Measurements from ENCODE around the gene SIRPB2.

SIRPB2 gene

GRCh38 chr20:1460275-1460674 is 30.9 kb downstream of the SIRPB2 start:
- TF ChIP-seq CTCF (IDR thresholded peaks at IDR 0.05; ENCODE audit: low read depth, low read length, poor library complexity, severe bottlenecking) (no peak), EZH2phosphoT487 (IDR thresholded peaks at IDR 0.05; ENCODE audit: borderline replicate concordance, low read length) (no peak)
- no peaks in the 10 kb centered on the region for H3K27me3 ChIP-seq (ENCODE audit: control insufficient read depth, low read length)
- H3F3A ChIP-seq (ENCODE audit: control insufficient read depth, insufficient read depth) = no peaks in the 10 kb centered on the region
- H3K27ac ChIP-seq (ENCODE audit: low read depth, low read length) = no peak overlapping the region
- H3K9me3 ChIP-seq (ENCODE audit: control insufficient read depth, insufficient read depth, low read length) = no peaks in the 10 kb centered on the region
- peaks cover 43% of the 10 kb centered on the region for H3K79me2 ChIP-seq (ENCODE audit: control insufficient read depth, low read length)
- peaks cover 6% of the 10 kb centered on the region for H4K20me1 ChIP-seq (ENCODE audit: control insufficient read depth, insufficient read depth, low read depth, low read length)
- peaks cover 81% of the 10 kb centered on the region for H3K36me3 ChIP-seq (ENCODE audit: control insufficient read depth, low read length)
- H3K4me2 ChIP-seq (ENCODE audit: low read length) = no peak overlapping the region
- no peak overlapping the region for H3K4me3 ChIP-seq (ENCODE audit: low read length)
- no peaks in the 10 kb centered on the region for H3K9me2 ChIP-seq (replicated peaks; ENCODE audit: control insufficient read depth, low read length)
- peaks cover 15% of the 10 kb centered on the region for H3K4me1 ChIP-seq (ENCODE audit: control insufficient read depth, low read length)

DNA sequence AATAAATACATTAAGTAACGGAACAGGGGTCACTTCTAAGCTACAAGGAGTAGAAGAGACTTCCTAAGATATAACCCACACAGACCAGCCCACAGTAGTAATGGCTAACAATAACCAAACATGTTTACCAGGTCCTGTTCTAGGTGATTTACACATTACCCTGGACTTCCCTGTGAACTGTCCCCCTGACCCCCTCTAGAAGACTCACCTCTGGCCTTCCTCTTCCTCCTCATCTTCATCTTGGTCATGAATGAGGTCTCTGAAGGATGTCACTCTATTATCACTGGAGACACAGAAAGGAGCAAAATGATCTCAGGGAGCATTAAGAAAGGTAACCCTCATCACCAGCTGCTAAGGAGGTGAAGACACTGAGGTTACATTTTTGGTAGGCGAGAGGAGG is 33.2 kb downstream of the SIRPB2 start:
- Histone ChIP-seq H3K36me3 (ENCODE audit: control insufficient read depth, low read length) (peaks cover 82% of the 10 kb centered on the region), H4K20me1 (ENCODE audit: control insufficient read depth, insufficient read depth, low read depth, low read length) (no peaks in the 10 kb centered on the region), H3K9me3 (ENCODE audit: control insufficient read depth, insufficient read depth, low read length) (no peaks in the 10 kb centered on the region), H3K4me2 (ENCODE audit: low read length) (no peak overlapping the region), H3K4me3 (ENCODE audit: low read length) (no peak overlapping the region), H3K4me1 (ENCODE audit: control insufficient read depth, low read length) (peaks cover 3% of the 10 kb centered on the region), H3F3A (ENCODE audit: control insufficient read depth, insufficient read depth) (no peaks in the 10 kb centered on the region), H3K9me2 (replicated peaks; ENCODE audit: control insufficient read depth, low read length) (no peaks in the 10 kb centered on the region), H3K27me3 (ENCODE audit: control insufficient read depth, low read length) (no peaks in the 10 kb centered on the region), H3K79me2 (ENCODE audit: control insufficient read depth, low read length) (peaks cover 20% of the 10 kb centered on the region), H3K27ac (ENCODE audit: low read depth, low read length) (no peak overlapping the region)
- TF ChIP-seq CTCF (IDR thresholded peaks at IDR 0.05; ENCODE audit: low read depth, low read length, poor library complexity, severe bottlenecking) (no peak), EZH2phosphoT487 (IDR thresholded peaks at IDR 0.05; ENCODE audit: borderline replicate concordance, low read length) (no peak)

DNA sequence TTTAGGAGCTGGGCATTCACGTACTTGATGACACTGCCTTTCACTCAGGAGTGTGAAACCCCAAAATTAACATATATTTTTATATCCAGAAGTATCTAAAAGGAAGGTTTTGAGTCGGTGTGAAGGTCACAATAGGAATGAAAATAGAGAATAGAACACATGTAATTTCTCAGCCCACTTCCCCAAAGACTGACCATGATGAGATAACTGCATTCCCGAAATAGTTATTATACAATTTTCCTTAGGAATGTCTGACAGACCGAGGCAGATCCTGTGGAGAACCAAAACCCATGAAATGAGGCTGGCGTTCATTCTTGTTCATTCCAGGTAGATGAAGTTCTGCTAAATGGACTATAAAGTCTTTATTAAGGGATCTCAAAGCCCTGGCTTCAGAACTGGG is 34.9 kb downstream of the SIRPB2 start:
- Histone ChIP-seq H3K79me2 (ENCODE audit: control insufficient read depth, low read length) (peaks cover 8% of the 10 kb centered on the region), H3F3A (ENCODE audit: control insufficient read depth, insufficient read depth) (no peaks in the 10 kb centered on the region), H3K9me2 (replicated peaks; ENCODE audit: control insufficient read depth, low read length) (no peaks in the 10 kb centered on the region), H3K27me3 (ENCODE audit: control insufficient read depth, low read length) (no peaks in the 10 kb centered on the region), H3K9me3 (ENCODE audit: control insufficient read depth, insufficient read depth, low read length) (no peaks in the 10 kb centered on the region), H3K36me3 (ENCODE audit: control insufficient read depth, low read length) (peaks cover 87% of the 10 kb centered on the region), H3K4me2 (ENCODE audit: low read length) (no peak overlapping the region), H4K20me1 (ENCODE audit: control insufficient read depth, insufficient read depth, low read depth, low read length) (no peaks in the 10 kb centered on the region), H3K4me3 (ENCODE audit: low read length) (no peak overlapping the region), H3K27ac (ENCODE audit: low read depth, low read length) (no peak overlapping the region), H3K4me1 (ENCODE audit: control insufficient read depth, low read length) (no peaks in the 10 kb centered on the region)
- TF ChIP-seq CTCF (IDR thresholded peaks at IDR 0.05; ENCODE audit: low read depth, low read length, poor library complexity, severe bottlenecking) (no peak), EZH2phosphoT487 (IDR thresholded peaks at IDR 0.05; ENCODE audit: borderline replicate concordance, low read length) (no peak)

All from DOHH2 (cell line).